K562 (cell line): ENCODE results near the gene ULBP1. TPM values are rescaled to one million over a fixed set of nuclear protein-coding genes. Genes with fewer than 3 reads are reported as not detected.
"Not testable (repeated sequence)": the region's sequence is repeated elsewhere in the genome, so short reads cannot be mapped to it uniquely, and the experiment has no call there.

Experiments used
- ATAC-seq: fragments of 200-7000 bp; cut with Tn5 transposase; 3 replicates; pipeline ENCODE4 v1.9.1; 2020; ENCODE audit warnings: moderate library complexity
- BruUV-seq: library from RNA; stranded (reverse); fragments of 400-500 nt; replicated peaks from 2 replicates; lab custom pipeline; 2021; lab: Mats Ljungman, UMichigan
- CTCF ChIA-PET: fragments of 300-600 bp; formaldehyde crosslinking; extraction: SDS; loops from one replicate; lab custom pipeline; 2021; ENCODE audit warnings: low intra/inter-chr PET ratio; lab: Yijun Ruan, JAX
- POLR2A ChIA-PET: fragments of 300-600, 350-650 bp; sonication (Branson Sonifier 250); formaldehyde crosslinking; extraction: SDS; loops from one replicate; lab custom pipeline; 2021; ENCODE audit warnings: antibody characterized with exemption, inconsistent platforms; lab: Yijun Ruan, JAX
- DNase-seq, 4 experiments: peaks; one replicate each; pipeline versions ENCODE4 v3.0.0 to v3.0.0-alpha.2; 2011 to 2018; ENCODE audit warnings: low spot score in 3 of 4, mixed read lengths in 3 of 4; ENCODE audit errors: extremely low read depth in 1 of 4
- FAIRE-seq: peaks from 2 replicates; lab custom pipeline; 2011; peaks lifted over from hg19 to GRCh38; lab: Jason Lieb, UNC
- H2AFZ ChIP-seq: 2 replicates; pipeline ENCODE4 v1.6.0; 2011; ENCODE audit warnings: low read depth, low read length, control low read depth, inconsistent platforms
- H3K27ac ChIP-seq: fragments of 200-600 bp; 3 replicates; pipeline ENCODE4 v1.8.0; 2011; ENCODE audit warnings: low read depth, mild to moderate bottlenecking, control low read depth, inconsistent platforms, low read length, moderate library complexity, mixed read lengths; ENCODE audit errors: extremely low read depth
- H3K27me3 ChIP-seq, 2 experiments: fragments of 300-600 bp in 1 of 2; 2 replicates in 1 of 2; 3 replicates in 1 of 2; pipeline versions ENCODE4 v1.6.0 to v1.8.0; 2011; ENCODE audit warnings: inconsistent platforms in 2 of 2, low read length in 2 of 2, mild to moderate bottlenecking in 1 of 2, mixed read lengths in 1 of 2, moderate library complexity in 1 of 2; ENCODE audit not compliant: control insufficient read depth in 2 of 2, insufficient read depth in 2 of 2
- H3K36me3 ChIP-seq: fragments of 300-600 bp; 3 replicates; pipeline ENCODE4 v1.8.0; 2011; ENCODE audit warnings: mild to moderate bottlenecking, low read length, inconsistent platforms; ENCODE audit not compliant: control insufficient read depth, insufficient read depth
- H3K4me1 ChIP-seq, 2 experiments: fragments of 200-600 bp in 1 of 2; replicated peaks in 1 of 2; 2 replicates in 1 of 2; 3 replicates in 1 of 2; pipeline versions ENCODE4 v1.5.1 to v1.8.0; 2011; ENCODE audit warnings: inconsistent platforms in 2 of 2, low read length in 2 of 2, mild to moderate bottlenecking in 1 of 2, mixed read lengths in 1 of 2, moderate library complexity in 1 of 2; ENCODE audit not compliant: control insufficient read depth in 2 of 2, insufficient read depth in 2 of 2
- H3K4me2 ChIP-seq: 2 replicates; pipeline ENCODE4 v1.6.1; 2011; ENCODE audit warnings: low read length, control low read depth, inconsistent platforms, mixed read lengths; ENCODE audit not compliant: insufficient read depth
- H3K4me3 ChIP-seq: fragments of 200-600 bp; sonication (generic), shearing (Covaris generic); 2 replicates; pipeline ENCODE4 v1.5.1; 2016; ENCODE audit warnings: control low read depth, inconsistent platforms
- H3K79me2 ChIP-seq: fragments of 200-600 bp; 3 replicates; pipeline ENCODE4 v1.8.0; 2011; ENCODE audit warnings: low read length, inconsistent platforms; ENCODE audit not compliant: control insufficient read depth, insufficient read depth
- H3K9ac ChIP-seq, 2 experiments: 2 replicates each; pipeline versions ENCODE4 v1.6.0 to v1.6.1; 2011; ENCODE audit warnings: low read depth in 2 of 2, low read length in 2 of 2, control low read depth in 1 of 2, inconsistent platforms in 1 of 2, mild to moderate bottlenecking in 1 of 2, mixed read lengths in 1 of 2; ENCODE audit not compliant: insufficient read depth in 1 of 2
- H3K9me1 ChIP-seq: one replicate; pipeline ENCODE4 v1.6.0; 2011; ENCODE audit warnings: inconsistent platforms, mild to moderate bottlenecking, low read length, moderate library complexity; ENCODE audit not compliant: control insufficient read depth, insufficient read depth
- H3K9me3 ChIP-seq: replicated peaks from 2 replicates; pipeline ENCODE4 v1.5.1; 2011; ENCODE audit warnings: low read depth, low read length, inconsistent platforms; ENCODE audit not compliant: control insufficient read depth, insufficient read depth
- H4K20me1 ChIP-seq: replicated peaks from 2 replicates; pipeline ENCODE4 v1.6.1; 2011; ENCODE audit warnings: low read length, inconsistent platforms, mixed read lengths; ENCODE audit not compliant: control insufficient read depth, insufficient read depth
- CTBP1 ChIP-seq: fragments of 450-650 bp; IDR thresholded peaks from 2 replicates; pipeline ENCODE4 v1.6.1; 2016; ENCODE audit warnings: borderline replicate concordance
- FOS ChIP-seq: IDR thresholded peaks from 3 replicates; pipeline ENCODE4 v1.6.1; 2011; ENCODE audit not compliant: insufficient read length; ENCODE audit errors: extremely low read depth
- MAZ ChIP-seq, 2 experiments: fragments of 450-650 bp in 1 of 2; sonication (generic) in 1 of 2; formaldehyde crosslinking; IDR thresholded peaks in 1 of 2; conservative IDR thresholded peaks in 1 of 2; 2 replicates each; pipeline versions ENCODE4 v1.4.0 to v1.5.0; 2020; ENCODE audit warnings: mild to moderate bottlenecking in 1 of 2, missing genetic modification reagents in 1 of 2
- WGBS: fragments of 100-300 bp; shearing (Covaris generic); methylation state at CpG from one replicate; pipeline ENCODE4 v1.1.6; 2016; ENCODE audit warnings: low coverage, mixed read lengths; ENCODE audit not compliant: insufficient coverage; ENCODE audit errors: missing lambda C conversion rate; 5-methylcytosine and 5-hydroxymethylcytosine counted together
- in situ Hi-C: fragments of 300-500 bp; cut with MboI; formaldehyde crosslinking; loops from 4 replicates; pipeline ENCODE4 v1.15.0; 2018; ENCODE audit warnings: inconsistent platforms, mixed read lengths
- intact Hi-C: fragments of 100-400 bp; cut with micrococcal nuclease; formaldehyde crosslinking; loops from 2 replicates; pipeline ENCODE4 v1.14.2; 2022
- polyA plus RNA-seq, 8 experiments: library from polyadenylated mRNA; depleted of rRNA in 4 of 8; stranded (reverse) in 5 of 8; unstranded in 3 of 8; fragments of >200 nt; fragmentation: Nextera tagmentation in 2 of 8; fragmentation: Illumina TruSeq in 1 of 8; extraction: Ambion mirVana in 2 of 8; extraction: Trizol in 1 of 8; gene quantifications; 2 replicates each; pipeline versions ENCODE4 v1.2.1 to v1.2.3, GENCODE V29; 2011 to 2014; ENCODE audit warnings: inconsistent platforms in 1 of 8, missing spikeins in 1 of 8
- total RNA-seq, 7 experiments: library from RNA; depleted of rRNA in 6 of 7; stranded (reverse); fragments of >200 nt in 6 of 7; fragmentation: Illumina TruSeq in 2 of 7; extraction: Trizol in 2 of 7; gene quantifications; 2 replicates each; pipeline versions ENCODE4 v1.2.1 to v1.2.3, GENCODE V29; 2011 to 2021; ENCODE audit warnings: low replicate concordance in 1 of 7

ULBP1 gene
- total and polyA plus RNA-seq, 9 of the 15 experiments (the other 6 are each of a cell fraction or from before 2014, with no cell fraction given) = 0.33 to 6.0 (median 2.5) TPM

DNA sequence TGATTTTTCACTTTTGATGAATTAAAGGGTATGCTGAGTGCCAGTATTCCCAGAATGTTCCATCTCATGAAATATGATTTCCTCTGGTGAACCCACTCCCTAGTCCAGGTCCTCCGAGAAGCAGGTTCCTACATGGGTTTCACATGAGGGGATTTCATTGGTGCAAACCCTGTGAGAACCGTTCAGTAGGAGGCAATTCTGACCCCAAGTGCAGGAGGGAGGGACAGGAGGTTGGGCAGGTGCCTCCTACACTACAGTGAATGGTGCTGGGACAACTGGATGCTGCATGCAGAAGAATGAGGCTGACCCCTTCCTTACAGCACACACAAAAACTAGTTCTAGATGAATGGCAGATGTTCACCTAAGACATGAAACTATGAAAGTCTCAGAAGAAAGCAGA, 27.0 kb upstream of the ULBP1 start:
- ChIA-PET CTCF (interaction anchor here (5.1 kb wide), 1 partner anchor 80 kb away, joined by 70 read pairs; no protein-coding TSS in a partner anchor), POLR2A (no interaction called here)
- Histone ChIP-seq H3K4me2 (no peak overlapping the region), H3K9me3 (no peaks in the 10 kb centered on the region), H3K4me1 (peaks cover 0 to 17% of the 10 kb centered on the region in 2 experiments; a peak in 2 of 5 replicates), H4K20me1 (no peaks in the 10 kb centered on the region), H3K79me2 (no peaks in the 10 kb centered on the region), H3K36me3 (no peaks in the 10 kb centered on the region), H3K27ac (no peak overlapping the region), H3K27me3 (peaks cover 15 to 54% of the 10 kb centered on the region in 2 experiments; a peak in 4 of 5 replicates), H3K9me1 (no peaks in the 10 kb centered on the region), H3K4me3 (no peak overlapping the region), H2AFZ (no peak overlapping the region), H3K9ac (no peak overlapping the region)
- ATAC-seq (no peak), FAIRE-seq (no peak), DNase-seq (no peak)
- 0% methylated on average over 2 of the region's 2 CpGs for WGBS
- intact Hi-C loops = loop anchor here (10.0 kb wide), 1 partner anchor 338 kb away; no protein-coding TSS in a partner anchor
- no TSS peak for BruUV-seq
- in situ Hi-C loops = loop anchor here (5.0 kb wide), 1 partner anchor 71 kb away; no protein-coding TSS in a partner anchor
- TF ChIP-seq FOS = no peak

DNA sequence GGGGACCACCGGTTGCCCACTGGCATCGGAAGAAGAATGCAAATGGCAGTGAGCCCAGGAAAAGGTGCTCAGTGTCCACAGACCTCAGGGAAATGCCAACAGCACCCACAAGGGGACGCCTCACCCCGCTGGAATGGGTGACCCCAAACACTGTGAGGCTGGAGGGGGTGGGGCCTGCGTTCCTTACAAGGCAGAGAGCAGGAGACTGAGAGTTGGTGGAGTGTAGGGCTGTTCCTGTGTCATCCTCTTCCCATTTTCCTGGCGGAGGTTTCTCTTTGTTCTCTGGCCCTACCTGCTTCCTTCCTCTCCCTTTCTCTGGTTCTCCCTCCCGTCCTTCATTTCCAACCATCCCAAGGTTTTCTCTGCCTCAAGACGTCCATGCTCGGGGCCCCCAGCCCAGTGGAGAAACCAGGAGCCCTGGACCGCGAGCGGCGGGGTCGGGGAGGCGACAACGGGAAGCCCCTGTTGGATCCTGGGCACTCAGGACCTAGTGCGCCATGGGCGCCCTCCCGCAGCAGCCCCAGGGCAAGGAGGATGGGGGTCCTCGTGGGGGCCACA, 25.7 kb upstream of the ULBP1 start:
- in situ Hi-C loops = loop anchor here (5.0 kb wide), 1 partner anchor 69 kb away; no protein-coding TSS in a partner anchor

More for the DNA sequence above, 25.7 kb upstream of the ULBP1 start:
- H3K9me3 ChIP-seq, DNase-seq, POLR2A ChIA-PET, H4K20me1 ChIP-seq, H3K36me3 ChIP-seq, H3K27ac ChIP-seq, H3K79me2 ChIP-seq, BruUV-seq, H3K9me1 ChIP-seq: not testable (repeated sequence)
- FAIRE-seq (peak; percentile 79), ATAC-seq (peak; percentile 83)
- H3K4me1 ChIP-seq = peaks cover 0 to 26% of the 10 kb centered on the region in 2 experiments; a peak in 2 of 5 replicates
- H3K27me3 ChIP-seq = peaks cover 14 to 65% of the 10 kb centered on the region in 2 experiments; a peak in 4 of 5 replicates
- H2AFZ ChIP-seq = peak overlapping the region; percentile 83
- 3% methylated on average over 12 of the region's 20 CpGs for WGBS
- H3K4me2 ChIP-seq = peak overlapping the region; percentile 51
- intact Hi-C loops = loop anchor here (10.0 kb wide), 1 partner anchor 337 kb away; no protein-coding TSS in a partner anchor
- CTCF ChIA-PET = interaction anchor here (0.6 to 5.1 kb wide), 2 partner anchors 79 to 116 kb away, joined by 3 to 70 read pairs; no protein-coding TSS in a partner anchor
- TF ChIP-seq MAZ (CRISPR knock-in tag; conservative IDR thresholded peaks at IDR 0.05 in 1 of 2, IDR thresholded peaks at IDR 0.05 in 1 of 2) = peak in 1 of 2 experiments; percentile 14; a peak in 1 of 4 replicates
- 0 out of 2 replicates have a peak, but pooled peaks have one; percentile 9 for TF ChIP-seq CTBP1
- H3K4me3 ChIP-seq = peak overlapping the region; percentile 19
- peak overlapping the region in 1 of 2 experiments; percentile 87; a peak in 2 of 4 replicates for H3K9ac ChIP-seq
